Measurements from ENCODE around the gene KCMF1.

The KCMF1 gene

DNA sequence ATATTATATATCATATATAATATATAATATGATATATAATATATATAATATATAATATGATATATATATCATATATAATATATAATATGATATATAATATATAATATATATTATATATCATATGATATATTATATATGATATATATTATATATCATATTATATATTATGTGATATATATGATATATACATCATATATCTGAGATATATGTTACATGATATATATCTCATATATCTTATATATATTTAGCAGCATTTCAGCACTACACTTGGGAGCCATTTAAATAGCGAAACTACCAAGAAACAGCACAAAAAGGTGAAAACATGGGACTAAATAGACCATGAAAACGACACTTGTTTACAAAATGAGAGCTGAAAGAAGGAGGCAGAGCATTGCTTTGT, 37.3 kb downstream of the KCMF1 start:
- Histone ChIP-seq H3K36me3 (ENCODE audit: control insufficient read depth in 2 of 2, insufficient read depth in 1 of 2, low read length in 2 of 2) (peaks cover 8 to 16% of the 10 kb centered on the region in 2 experiments; a peak in 2 of 3 replicates), H3K4me1 (ENCODE audit: control insufficient read depth, insufficient read depth, low read length) (peaks cover 4% of the 10 kb centered on the region), H3K9me3 (ENCODE audit: control insufficient read depth, insufficient read depth, low read depth, low read length) (no peaks in the 10 kb centered on the region), H3K27ac (ENCODE audit: extremely low read depth, low read depth, low read length) (no peak overlapping the region), H3K4me3 (ENCODE audit: low read depth, low read length) (no peak overlapping the region)
- CTCF ChIA-PET, result interaction anchor here (0.6 kb wide), 1 partner anchor 25 kb away, joined by 4 read pairs; no protein-coding TSS in a partner anchor
- POLR2A ChIA-PET, result interaction anchor here (0.5 to 0.7 kb wide), 3 partner anchors 8 to 887 kb away, joined by 3 to 5 read pairs (median 5); no protein-coding TSS in a partner anchor
- TF ChIP-seq, protein P1, sequence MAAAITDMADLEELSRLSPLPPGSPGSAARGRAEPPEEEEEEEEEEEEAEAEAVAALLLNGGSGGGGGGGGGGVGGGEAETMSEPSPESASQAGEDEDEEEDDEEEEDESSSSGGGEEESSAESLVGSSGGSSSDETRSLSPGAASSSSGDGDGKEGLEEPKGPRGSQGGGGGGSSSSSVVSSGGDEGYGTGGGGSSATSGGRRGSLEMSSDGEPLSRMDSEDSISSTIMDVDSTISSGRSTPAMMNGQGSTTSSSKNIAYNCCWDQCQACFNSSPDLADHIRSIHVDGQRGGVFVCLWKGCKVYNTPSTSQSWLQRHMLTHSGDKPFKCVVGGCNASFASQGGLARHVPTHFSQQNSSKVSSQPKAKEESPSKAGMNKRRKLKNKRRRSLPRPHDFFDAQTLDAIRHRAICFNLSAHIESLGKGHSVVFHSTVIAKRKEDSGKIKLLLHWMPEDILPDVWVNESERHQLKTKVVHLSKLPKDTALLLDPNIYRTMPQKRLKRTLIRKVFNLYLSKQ (tag by site-specific recombination; IDR thresholded peaks at IDR 0.05; ENCODE audit: borderline replicate concordance), result no peak
- TF ChIP-seq ZNF133 (tag by site-specific recombination; IDR thresholded peaks at IDR 0.05), result no peak
- no peak for TF ChIP-seq ZNF221 (tag by site-specific recombination; IDR thresholded peaks at IDR 0.05; ENCODE audit: borderline replicate concordance)
- TF ChIP-seq, protein P2, sequence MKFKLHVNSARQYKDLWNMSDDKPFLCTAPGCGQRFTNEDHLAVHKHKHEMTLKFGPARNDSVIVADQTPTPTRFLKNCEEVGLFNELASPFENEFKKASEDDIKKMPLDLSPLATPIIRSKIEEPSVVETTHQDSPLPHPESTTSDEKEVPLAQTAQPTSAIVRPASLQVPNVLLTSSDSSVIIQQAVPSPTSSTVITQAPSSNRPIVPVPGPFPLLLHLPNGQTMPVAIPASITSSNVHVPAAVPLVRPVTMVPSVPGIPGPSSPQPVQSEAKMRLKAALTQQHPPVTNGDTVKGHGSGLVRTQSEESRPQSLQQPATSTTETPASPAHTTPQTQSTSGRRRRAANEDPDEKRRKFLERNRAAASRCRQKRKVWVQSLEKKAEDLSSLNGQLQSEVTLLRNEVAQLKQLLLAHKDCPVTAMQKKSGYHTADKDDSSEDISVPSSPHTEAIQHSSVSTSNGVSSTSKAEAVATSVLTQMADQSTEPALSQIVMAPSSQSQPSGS (tag by site-specific recombination; IDR thresholded peaks at IDR 0.05; ENCODE audit: low read depth), result no peak
- TF ChIP-seq, protein P3, sequence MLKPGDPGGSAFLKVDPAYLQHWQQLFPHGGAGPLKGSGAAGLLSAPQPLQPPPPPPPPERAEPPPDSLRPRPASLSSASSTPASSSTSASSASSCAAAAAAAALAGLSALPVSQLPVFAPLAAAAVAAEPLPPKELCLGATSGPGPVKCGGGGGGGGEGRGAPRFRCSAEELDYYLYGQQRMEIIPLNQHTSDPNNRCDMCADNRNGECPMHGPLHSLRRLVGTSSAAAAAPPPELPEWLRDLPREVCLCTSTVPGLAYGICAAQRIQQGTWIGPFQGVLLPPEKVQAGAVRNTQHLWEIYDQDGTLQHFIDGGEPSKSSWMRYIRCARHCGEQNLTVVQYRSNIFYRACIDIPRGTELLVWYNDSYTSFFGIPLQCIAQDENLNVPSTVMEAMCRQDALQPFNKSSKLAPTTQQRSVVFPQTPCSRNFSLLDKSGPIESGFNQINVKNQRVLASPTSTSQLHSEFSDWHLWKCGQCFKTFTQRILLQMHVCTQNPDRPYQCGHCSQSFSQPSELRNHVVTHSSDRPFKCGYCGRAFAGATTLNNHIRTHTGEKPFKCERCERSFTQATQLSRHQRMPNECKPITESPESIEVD (tag by site-specific recombination; IDR thresholded peaks at IDR 0.05), result no peak
- TF ChIP-seq MZF1 (tag by site-specific recombination; IDR thresholded peaks at IDR 0.05; ENCODE audit: borderline replicate concordance), result no peak

DNA sequence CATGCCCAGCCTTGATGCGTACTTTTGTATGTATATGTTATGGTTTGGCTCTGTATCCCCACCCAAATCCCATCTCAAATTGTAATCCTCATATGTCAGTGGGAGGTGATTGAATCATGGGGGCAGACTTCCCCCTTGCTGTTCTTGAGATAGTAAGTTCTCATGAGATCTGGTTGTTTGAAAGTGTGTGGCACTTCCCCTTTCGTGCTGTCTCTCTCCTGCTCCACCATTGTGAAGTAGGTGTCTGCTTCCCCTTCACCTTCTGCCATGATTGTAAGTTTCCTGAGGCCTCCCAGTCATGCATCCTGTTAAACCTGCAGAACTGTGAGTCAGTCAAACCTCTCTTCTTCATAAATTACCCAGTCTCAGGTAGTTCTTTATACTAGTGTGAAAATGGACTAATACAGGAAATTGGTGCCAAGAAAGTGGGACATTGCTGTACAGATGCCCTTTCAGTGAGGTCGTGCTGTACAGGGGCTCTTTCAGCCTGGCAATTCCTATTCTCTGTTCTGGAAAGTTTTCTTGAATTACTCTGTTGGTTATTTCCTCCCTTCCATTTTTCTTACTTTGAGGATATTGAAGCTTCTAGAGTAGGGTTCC, 38.2 kb downstream of the KCMF1 start:
- Histone ChIP-seq H3K4me3 (ENCODE audit: low read depth, low read length) (no peak overlapping the region), H3K27ac (ENCODE audit: extremely low read depth, low read depth, low read length) (no peak overlapping the region), H3K9me3 (ENCODE audit: control insufficient read depth, insufficient read depth, low read depth, low read length) (no peaks in the 10 kb centered on the region), H3K36me3 (ENCODE audit: control insufficient read depth in 2 of 2, insufficient read depth in 1 of 2, low read length in 2 of 2) (peaks cover 8 to 14% of the 10 kb centered on the region in 2 experiments; a peak in 2 of 3 replicates), H3K4me1 (ENCODE audit: control insufficient read depth, insufficient read depth, low read length) (peaks cover 4% of the 10 kb centered on the region)
- CTCF ChIA-PET, result no interaction called here
- TF ChIP-seq, protein P4, sequence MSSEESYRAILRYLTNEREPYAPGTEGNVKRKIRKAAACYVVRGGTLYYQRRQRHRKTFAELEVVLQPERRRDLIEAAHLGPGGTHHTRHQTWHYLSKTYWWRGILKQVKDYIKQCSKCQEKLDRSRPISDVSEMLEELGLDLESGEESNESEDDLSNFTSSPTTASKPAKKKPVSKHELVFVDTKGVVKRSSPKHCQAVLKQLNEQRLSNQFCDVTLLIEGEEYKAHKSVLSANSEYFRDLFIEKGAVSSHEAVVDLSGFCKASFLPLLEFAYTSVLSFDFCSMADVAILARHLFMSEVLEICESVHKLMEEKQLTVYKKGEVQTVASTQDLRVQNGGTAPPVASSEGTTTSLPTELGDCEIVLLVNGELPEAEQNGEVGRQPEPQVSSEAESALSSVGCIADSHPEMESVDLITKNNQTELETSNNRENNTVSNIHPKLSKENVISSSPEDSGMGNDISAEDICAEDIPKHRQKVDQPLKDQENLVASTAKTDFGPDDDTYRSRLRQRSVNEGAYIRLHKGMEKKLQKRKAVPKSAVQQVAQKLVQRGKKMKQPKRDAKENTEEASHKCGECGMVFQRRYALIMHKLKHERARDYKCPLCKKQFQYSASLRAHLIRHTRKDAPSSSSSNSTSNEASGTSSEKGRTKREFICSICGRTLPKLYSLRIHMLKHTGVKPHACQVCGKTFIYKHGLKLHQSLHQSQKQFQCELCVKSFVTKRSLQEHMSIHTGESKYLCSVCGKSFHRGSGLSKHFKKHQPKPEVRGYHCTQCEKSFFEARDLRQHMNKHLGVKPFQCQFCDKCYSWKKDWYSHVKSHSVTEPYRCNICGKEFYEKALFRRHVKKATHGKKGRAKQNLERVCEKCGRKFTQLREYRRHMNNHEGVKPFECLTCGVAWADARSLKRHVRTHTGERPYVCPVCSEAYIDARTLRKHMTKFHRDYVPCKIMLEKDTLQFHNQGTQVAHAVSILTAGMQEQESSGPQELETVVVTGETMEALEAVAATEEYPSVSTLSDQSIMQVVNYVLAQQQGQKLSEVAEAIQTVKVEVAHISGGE (tag by site-specific recombination; conservative IDR thresholded peaks at IDR 0.05; ENCODE audit: low read depth), result no peak
- TF ChIP-seq ZNF670 (tag by site-specific recombination; IDR thresholded peaks at IDR 0.05; ENCODE audit: low read depth), result no peak
- peak; percentile 47 for TF ChIP-seq PRDM1 (tag by site-specific recombination; IDR thresholded peaks at IDR 0.05)
- no peak for TF ChIP-seq ZNF146 (tag by site-specific recombination; IDR thresholded peaks at IDR 0.05)
- TF ChIP-seq, protein P5, sequence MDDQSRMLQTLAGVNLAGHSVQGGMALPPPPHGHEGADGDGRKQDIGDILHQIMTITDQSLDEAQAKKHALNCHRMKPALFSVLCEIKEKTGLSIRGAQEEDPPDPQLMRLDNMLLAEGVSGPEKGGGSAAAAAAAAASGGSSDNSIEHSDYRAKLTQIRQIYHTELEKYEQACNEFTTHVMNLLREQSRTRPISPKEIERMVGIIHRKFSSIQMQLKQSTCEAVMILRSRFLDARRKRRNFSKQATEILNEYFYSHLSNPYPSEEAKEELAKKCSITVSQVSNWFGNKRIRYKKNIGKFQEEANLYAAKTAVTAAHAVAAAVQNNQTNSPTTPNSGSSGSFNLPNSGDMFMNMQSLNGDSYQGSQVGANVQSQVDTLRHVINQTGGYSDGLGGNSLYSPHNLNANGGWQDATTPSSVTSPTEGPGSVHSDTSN (CRISPR knock-in tag; IDR thresholded peaks at IDR 0.05), result no peak
- no peak for TF ChIP-seq ZSCAN30 (tag by site-specific recombination; IDR thresholded peaks at IDR 0.05)
- POLR2A ChIA-PET, result no interaction called here
